ENCODE measurements around the gene NKD1. TPM values are rescaled to one million over a fixed set of nuclear protein-coding genes. Genes with fewer than 3 reads are reported as not detected.

NKD1 gene
- total RNA-seq, 4 donors from 2014 or later, result 1.8 to 9.1 (median 2.6) TPM

DNA sequence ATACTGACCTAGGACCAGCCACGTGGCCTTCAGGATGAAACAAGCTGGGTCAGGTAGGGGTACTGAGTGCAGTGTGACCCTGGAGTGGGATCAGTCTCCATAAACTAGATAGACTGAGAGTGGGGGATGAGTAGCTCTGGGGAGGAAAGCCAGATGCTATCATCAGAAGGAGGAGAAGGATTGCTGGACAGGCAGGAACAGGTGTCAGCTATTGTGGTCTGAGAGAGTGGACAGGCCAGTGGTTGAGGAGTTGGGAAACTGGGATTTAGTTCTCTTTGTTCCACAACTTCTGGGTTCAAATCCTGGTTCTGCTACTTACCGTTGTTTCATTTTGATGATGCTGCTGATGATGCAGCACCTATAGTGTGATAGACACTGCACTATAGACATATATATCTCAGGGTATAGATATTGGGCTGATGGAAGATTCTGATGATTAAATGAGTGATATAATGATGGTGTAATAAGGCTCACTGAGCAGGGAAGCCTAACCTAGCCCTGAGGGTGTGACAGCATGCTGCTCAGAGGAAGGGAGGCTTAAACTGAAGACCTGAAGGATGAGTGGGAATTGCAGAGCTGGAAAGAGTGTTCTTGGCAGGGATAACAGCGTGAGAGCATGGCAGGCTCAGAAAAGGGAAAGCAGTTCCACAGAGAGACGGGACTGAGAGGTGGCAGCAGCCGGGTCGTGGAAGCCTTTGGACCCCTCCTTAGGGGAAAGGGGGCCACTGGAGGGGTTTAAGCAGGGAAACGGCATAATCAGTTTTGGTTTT, 66.9 kb downstream of the NKD1 start:
- WGBS, result 70% methylated on average over 7 of the region's 7 CpGs
- Histone ChIP-seq H3K27me3 (no peaks in the 10 kb centered on the region), H3K4me1 (peaks cover 22% of the 10 kb centered on the region), H3K36me3 (no peaks in the 10 kb centered on the region), H3K9me3 (no peaks in the 10 kb centered on the region), H3K4me3 (no peak overlapping the region), H3K27ac (no peak overlapping the region)
- no peak for DNase-seq (ENCODE audit: low spot score in 2 of 2)
- no peak for TF ChIP-seq EP300 (IDR thresholded peaks at IDR 0.05)
- TF ChIP-seq, protein P1, sequence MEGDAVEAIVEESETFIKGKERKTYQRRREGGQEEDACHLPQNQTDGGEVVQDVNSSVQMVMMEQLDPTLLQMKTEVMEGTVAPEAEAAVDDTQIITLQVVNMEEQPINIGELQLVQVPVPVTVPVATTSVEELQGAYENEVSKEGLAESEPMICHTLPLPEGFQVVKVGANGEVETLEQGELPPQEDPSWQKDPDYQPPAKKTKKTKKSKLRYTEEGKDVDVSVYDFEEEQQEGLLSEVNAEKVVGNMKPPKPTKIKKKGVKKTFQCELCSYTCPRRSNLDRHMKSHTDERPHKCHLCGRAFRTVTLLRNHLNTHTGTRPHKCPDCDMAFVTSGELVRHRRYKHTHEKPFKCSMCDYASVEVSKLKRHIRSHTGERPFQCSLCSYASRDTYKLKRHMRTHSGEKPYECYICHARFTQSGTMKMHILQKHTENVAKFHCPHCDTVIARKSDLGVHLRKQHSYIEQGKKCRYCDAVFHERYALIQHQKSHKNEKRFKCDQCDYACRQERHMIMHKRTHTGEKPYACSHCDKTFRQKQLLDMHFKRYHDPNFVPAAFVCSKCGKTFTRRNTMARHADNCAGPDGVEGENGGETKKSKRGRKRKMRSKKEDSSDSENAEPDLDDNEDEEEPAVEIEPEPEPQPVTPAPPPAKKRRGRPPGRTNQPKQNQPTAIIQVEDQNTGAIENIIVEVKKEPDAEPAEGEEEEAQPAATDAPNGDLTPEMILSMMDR (IDR thresholded peaks at IDR 0.05), result no peak
- no peak for TF ChIP-seq POLR2A (IDR thresholded peaks at IDR 0.05)
- TF ChIP-seq POLR2AphosphoS5 (IDR thresholded peaks at IDR 0.05), result no peak

DNA sequence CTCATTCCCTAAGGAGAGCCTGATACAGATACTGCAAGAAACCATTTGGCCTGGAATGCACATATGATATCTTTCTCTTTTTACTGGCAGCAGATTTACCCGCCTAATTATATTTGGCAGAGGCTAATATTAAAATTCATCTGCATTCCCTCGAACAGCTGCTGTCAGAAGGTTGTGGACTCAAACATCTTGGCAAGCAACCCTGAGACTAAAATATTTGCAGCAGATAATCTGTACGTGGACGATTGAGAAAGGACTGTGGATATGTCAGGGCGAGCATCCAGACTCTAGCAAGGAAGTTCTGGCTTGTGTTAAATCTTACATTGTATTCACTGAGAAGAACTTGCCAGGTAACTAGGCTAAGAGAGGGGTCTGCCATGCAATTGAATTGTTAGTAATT, 67.7 kb downstream of the NKD1 start:
- no peak overlapping the region for H3K4me3 ChIP-seq
- TF ChIP-seq EP300 (IDR thresholded peaks at IDR 0.05) (no peak), POLR2A (IDR thresholded peaks at IDR 0.05) (no peak), POLR2AphosphoS5 (IDR thresholded peaks at IDR 0.05) (no peak)
- TF ChIP-seq, protein P1 (IDR thresholded peaks at IDR 0.05), result no peak
- H3K4me1 ChIP-seq, result peaks cover 22% of the 10 kb centered on the region
- no peak overlapping the region for H3K27ac ChIP-seq
- H3K27me3 ChIP-seq, result no peaks in the 10 kb centered on the region
- WGBS, result 29% methylated on average over 5 of the region's 5 CpGs
- DNase-seq (ENCODE audit: low spot score in 2 of 2), result no peak
- H3K36me3 ChIP-seq, result no peaks in the 10 kb centered on the region
- no peaks in the 10 kb centered on the region for H3K9me3 ChIP-seq

DNA sequence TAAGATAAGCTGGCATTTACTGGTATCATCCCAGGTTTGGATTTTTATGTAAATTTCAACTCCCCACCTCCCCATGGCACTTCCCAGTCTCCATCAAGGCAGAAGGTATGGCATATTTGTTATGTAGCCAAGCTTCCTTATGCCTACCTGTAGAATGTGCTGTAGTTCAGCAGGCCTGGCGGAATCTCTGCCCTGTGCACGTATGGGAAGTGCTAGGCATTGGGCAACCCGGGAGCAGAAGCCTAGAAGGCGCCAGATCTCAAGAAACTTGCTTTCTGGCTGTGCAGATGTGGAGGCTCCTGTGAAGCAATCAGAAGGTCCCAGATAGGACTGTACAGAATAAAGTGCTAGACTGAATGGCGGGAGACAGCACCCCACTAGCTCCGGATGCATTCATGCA, 68.2 kb downstream of the NKD1 start:
- WGBS, result 80% methylated on average over 6 of the region's 6 CpGs
- Histone ChIP-seq H3K4me1 (peaks cover 22% of the 10 kb centered on the region), H3K27ac (no peak overlapping the region), H3K27me3 (no peaks in the 10 kb centered on the region), H3K4me3 (no peak overlapping the region), H3K9me3 (no peaks in the 10 kb centered on the region), H3K36me3 (no peaks in the 10 kb centered on the region)
- no peak for DNase-seq (ENCODE audit: low spot score in 2 of 2)
- TF ChIP-seq EP300 (IDR thresholded peaks at IDR 0.05), result no peak
- TF ChIP-seq POLR2AphosphoS5 (IDR thresholded peaks at IDR 0.05), result no peak
- TF ChIP-seq POLR2A (IDR thresholded peaks at IDR 0.05), result no peak
- TF ChIP-seq, protein P1 (IDR thresholded peaks at IDR 0.05), result no peak

DNA sequence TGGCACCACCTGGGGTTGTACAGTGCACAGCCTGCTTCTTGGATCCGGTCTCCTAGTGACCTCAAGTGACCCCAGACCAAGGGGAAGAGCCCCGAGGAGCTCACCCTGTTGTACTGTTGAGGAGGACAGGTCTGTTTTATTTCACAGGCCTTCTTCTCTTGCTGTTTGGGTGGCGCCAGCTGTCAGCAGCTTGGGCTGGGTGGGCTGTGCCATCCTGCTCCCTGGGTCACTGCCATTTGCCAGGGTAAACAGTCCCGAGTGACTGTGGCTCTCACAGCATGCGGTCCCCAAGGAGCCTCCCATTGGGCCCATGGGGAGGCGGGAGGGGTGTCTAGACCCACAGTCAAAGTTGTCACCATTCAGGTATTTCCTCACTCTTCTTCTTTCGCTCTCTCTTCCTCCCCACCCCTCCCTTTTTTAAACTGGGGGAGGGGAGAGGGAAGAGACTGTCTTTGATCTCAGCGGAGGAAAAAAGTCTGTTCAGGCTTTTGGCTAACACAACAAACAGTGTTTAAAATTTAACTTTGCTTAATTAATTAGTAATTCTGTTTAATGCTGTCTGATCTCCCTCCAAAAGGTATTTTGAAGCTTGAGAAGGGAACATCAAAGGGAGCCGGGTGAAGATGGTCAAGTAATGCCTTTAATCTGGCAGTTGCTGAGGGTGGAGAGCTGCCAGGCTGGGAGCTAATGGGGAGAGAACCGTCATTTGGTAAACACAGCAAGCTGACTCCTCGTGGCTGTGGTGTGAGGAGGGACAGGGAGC, 68.9 kb downstream of the NKD1 start:
- DNase-seq (ENCODE audit: low spot score in 2 of 2), result no peak
- Histone ChIP-seq H3K4me1 (peaks cover 22% of the 10 kb centered on the region), H3K9me3 (no peaks in the 10 kb centered on the region), H3K27ac (no peak overlapping the region), H3K27me3 (no peaks in the 10 kb centered on the region), H3K4me3 (no peak overlapping the region), H3K36me3 (no peaks in the 10 kb centered on the region)
- WGBS, result 73% methylated on average over 11 of the region's 11 CpGs
- TF ChIP-seq, protein P1 (IDR thresholded peaks at IDR 0.05), result no peak
- TF ChIP-seq POLR2AphosphoS5 (IDR thresholded peaks at IDR 0.05) (no peak), EP300 (IDR thresholded peaks at IDR 0.05) (no peak), POLR2A (IDR thresholded peaks at IDR 0.05) (no peak)

DNA sequence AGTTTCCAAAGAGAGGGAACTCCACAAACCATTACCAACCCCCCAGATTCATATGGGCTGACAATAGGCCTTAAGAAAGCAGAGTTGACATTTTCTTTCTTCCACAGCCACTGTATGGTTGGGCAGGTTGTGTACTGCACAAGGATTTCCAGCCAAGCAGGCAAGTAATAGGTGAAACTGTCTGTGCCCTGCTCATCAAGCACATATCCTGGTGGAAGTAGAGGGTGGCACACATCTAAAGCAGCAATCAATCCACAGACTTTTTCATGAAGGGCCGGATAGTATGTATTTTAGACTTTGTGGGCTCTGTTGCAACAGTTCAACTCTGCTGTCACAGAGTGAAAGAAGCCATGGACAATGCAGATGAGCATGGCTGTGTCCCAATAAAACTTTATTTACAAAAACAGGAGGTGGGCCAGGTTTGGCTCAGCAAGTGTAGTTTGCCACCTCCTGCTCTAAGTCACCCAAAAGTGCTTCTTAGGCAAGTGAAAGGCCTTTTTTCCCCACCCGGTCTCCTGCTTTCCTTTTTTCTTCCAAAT, 69.5 kb downstream of the NKD1 start:
- Histone ChIP-seq H3K27me3 (no peaks in the 10 kb centered on the region), H3K36me3 (no peaks in the 10 kb centered on the region), H3K9me3 (no peaks in the 10 kb centered on the region), H3K4me3 (no peak overlapping the region), H3K27ac (no peak overlapping the region), H3K4me1 (peaks cover 22% of the 10 kb centered on the region)
- no peak for DNase-seq (ENCODE audit: low spot score in 2 of 2)
- TF ChIP-seq EP300 (IDR thresholded peaks at IDR 0.05) (no peak), POLR2AphosphoS5 (IDR thresholded peaks at IDR 0.05) (no peak), POLR2A (IDR thresholded peaks at IDR 0.05) (no peak)
- TF ChIP-seq, protein P1 (IDR thresholded peaks at IDR 0.05), result no peak
- WGBS, result 96% methylated on average over 2 of the region's 2 CpGs
